Measurements from ENCODE around the gene CFAP251. TPM values are rescaled to one million over a fixed set of nuclear protein-coding genes. Genes with fewer than 3 reads are reported as not detected.
"Not testable (repeated sequence)": the region's sequence is repeated elsewhere in the genome, so short reads cannot be mapped to it uniquely, and the experiment has no call there.

Gene CFAP251
- total RNA-seq, 4 donors from 2014 or later = 0.49 to 4.9 (median 0.61) TPM

GRCh38 chr12:121874071-121874470 lies 44.3 kb upstream of the CFAP251 start:
- no peak overlapping the region for H3K4me3 ChIP-seq
- H3K27me3 ChIP-seq = no peaks in the 10 kb centered on the region
- no peaks in the 10 kb centered on the region for H3K4me1 ChIP-seq
- TF ChIP-seq POLR2A (IDR thresholded peaks at IDR 0.05) (no peak), CTCF (IDR thresholded peaks at IDR 0.05 in 4 of 5, conservative IDR thresholded peaks at IDR 0.05 in 1 of 5) (no peak)
- H3K27ac ChIP-seq = no peak overlapping the region
- ATAC-seq (no peak), DNase-seq (no peak)
- no peaks in the 10 kb centered on the region for H3K36me3 ChIP-seq
- in situ Hi-C loops (cut with MboI; ENCODE audit: low sequenced_read_pairs in 4 of 4) = no loop called here
- no peaks in the 10 kb centered on the region for H3K9me3 ChIP-seq
- intact Hi-C loops (cut with DNase I; ENCODE audit: low total_unique reads) = no loop called here

- in situ Hi-C loops (cut with MboI; ENCODE audit: low sequenced_read_pairs in 4 of 4) = no loop called here
These were observed 42.8 kb upstream of the CFAP251 start for GRCh38 chr12:121875582-121875981.

GRCh38 chr12:121876080-121876447 lies 42.3 kb upstream of the CFAP251 start:
- not testable (repeated sequence) for DNase-seq, ATAC-seq

More at GRCh38 chr12:121875582-121875981, 42.8 kb upstream of the CFAP251 start:
- H3K36me3 ChIP-seq = no peaks in the 10 kb centered on the region
- DNase-seq = no peak
- no peak overlapping the region for H3K4me3 ChIP-seq
- no peak for ATAC-seq
- no peaks in the 10 kb centered on the region for H3K9me3 ChIP-seq
- no peak for TF ChIP-seq POLR2A (IDR thresholded peaks at IDR 0.05)
- TF ChIP-seq CTCF (IDR thresholded peaks at IDR 0.05 in 4 of 5, conservative IDR thresholded peaks at IDR 0.05 in 1 of 5) = no peak
- H3K4me1 ChIP-seq = no peaks in the 10 kb centered on the region
- H3K27ac ChIP-seq = no peak overlapping the region
- H3K27me3 ChIP-seq = no peaks in the 10 kb centered on the region
- intact Hi-C loops (cut with DNase I; ENCODE audit: low total_unique reads) = no loop called here

GRCh38 chr12:121883315-121883660 lies 35.1 kb upstream of the CFAP251 start:
- ATAC-seq (no peak), DNase-seq (no peak)
- Histone ChIP-seq H3K9me3 (no peaks in the 10 kb centered on the region), H3K4me3 (no peak overlapping the region), H3K36me3 (no peaks in the 10 kb centered on the region), H3K4me1 (peaks cover 0 to 3% of the 10 kb centered on the region in 2 donors), H3K27me3 (no peaks in the 10 kb centered on the region), H3K27ac (no peak overlapping the region)
- in situ Hi-C loops (cut with MboI; ENCODE audit: low sequenced_read_pairs in 4 of 4) = loop anchor here in 3 of 4 donors (10.0 kb wide), 2 partner anchors 88 to 188 kb away; partner anchors contain the start of gene RHOF (in 3 of the 3)
- intact Hi-C loops (cut with DNase I; ENCODE audit: low total_unique reads) = no loop called here
- TF ChIP-seq POLR2A (IDR thresholded peaks at IDR 0.05) (no peak), CTCF (IDR thresholded peaks at IDR 0.05 in 4 of 5, conservative IDR thresholded peaks at IDR 0.05 in 1 of 5) (no peak)

More at GRCh38 chr12:121876080-121876447, 42.3 kb upstream of the CFAP251 start:
- H3K4me1 ChIP-seq; in situ Hi-C loops (cut with MboI; ENCODE audit: low sequenced_read_pairs in 4 of 4); H3K9me3 ChIP-seq; intact Hi-C loops (cut with DNase I; ENCODE audit: low total_unique reads); H3K4me3 ChIP-seq; H3K36me3 ChIP-seq; H3K27ac ChIP-seq; H3K27me3 ChIP-seq: not testable (repeated sequence)

- ATAC-seq, H3K4me3 ChIP-seq, H3K9me3 ChIP-seq, H3K27me3 ChIP-seq, H3K36me3 ChIP-seq, DNase-seq, H3K27ac ChIP-seq: not testable (repeated sequence)
- peaks cover 12 to 13% of the 10 kb centered on the region in 2 donors for H3K4me1 ChIP-seq
- intact Hi-C loops (cut with DNase I; ENCODE audit: low total_unique reads) (loop anchor here (5.0 kb wide), 1 partner anchor 198 kb away; no protein-coding TSS in a partner anchor), in situ Hi-C loops (cut with MboI; ENCODE audit: low sequenced_read_pairs in 4 of 4) (loop anchor here in 3 of 4 donors (5.0 to 10.0 kb wide), 3 partner anchors 90 to 193 kb away; partner anchors contain the start of gene RHOF (in 3 of the 3))
These were observed 33.3 kb upstream of the CFAP251 start for GRCh38 chr12:121885129-121885528.

GRCh38 chr12:121888083-121888477 lies 30.3 kb upstream of the CFAP251 start:
- ATAC-seq (no peak), DNase-seq (no peak)
- Histone ChIP-seq H3K9me3 (no peaks in the 10 kb centered on the region), H3K36me3 (peaks cover 0 to 14% of the 10 kb centered on the region in 2 donors), H3K27me3 (no peaks in the 10 kb centered on the region), H3K4me1 (peaks cover 19 to 21% of the 10 kb centered on the region in 2 donors), H3K4me3 (peak overlapping the region; percentile 84 to 99 (median 92)), H3K27ac (peak overlapping the region; percentile 94 to 99 (median 96))
- in situ Hi-C loops (cut with MboI; ENCODE audit: low sequenced_read_pairs in 4 of 4) = loop anchor here in 3 of 4 donors (5.0 to 10.0 kb wide), 3 partner anchors 93 to 196 kb away; partner anchors contain the start of gene RHOF (in 3 of the 3)
- intact Hi-C loops (cut with DNase I; ENCODE audit: low total_unique reads) = loop anchor here (1.0 to 5.0 kb wide), 5 partner anchors 29 to 201 kb away; partner anchors contain the start of genes HPD and TMEM120B
- TF ChIP-seq CTCF (IDR thresholded peaks at IDR 0.05 in 4 of 5, conservative IDR thresholded peaks at IDR 0.05 in 1 of 5) = no peak
- TF ChIP-seq POLR2A (IDR thresholded peaks at IDR 0.05) = no peak

All from gastrocnemius medialis (tissue), 4 donors.